ENCODE results near the gene AQP11. TPM values are rescaled to one million over a fixed set of nuclear protein-coding genes. Genes with fewer than 3 reads are reported as not detected.

AQP11 gene
- polyA plus RNA-seq, 1 experiment, result 1.2 TPM

- ChIA-PET CTCF (interaction anchor here (0.6 kb wide), 1 partner anchor 1955 kb away, joined by 3 read pairs; no protein-coding TSS in a partner anchor), POLR2A (no interaction called here)
- TF ChIP-seq CTCF (IDR thresholded peaks at IDR 0.05; ENCODE audit: insufficient read depth, low read depth, low read length), result no peak
Measured at GRCh38 chr11:77596626-77597025, 6.9 kb downstream of the AQP11 start.

GRCh38 chr11:77598195-77598594, 8.4 kb downstream of the AQP11 start:
- no peak for TF ChIP-seq CTCF (IDR thresholded peaks at IDR 0.05; ENCODE audit: insufficient read depth, low read depth, low read length)
- CTCF ChIA-PET, result no interaction called here
- H3K27me3 ChIP-seq (ENCODE audit: control insufficient read depth, insufficient read depth, low read length), result no peaks in the 10 kb centered on the region
- no peaks in the 10 kb centered on the region for H3K36me3 ChIP-seq (ENCODE audit: control insufficient read depth, insufficient read depth, low read length)
- no peak for DNase-seq (ENCODE audit: low read depth)
- no peak overlapping the region for H3K4me3 ChIP-seq (ENCODE audit: low read depth, low read length)
- POLR2A ChIA-PET, result no interaction called here

More at GRCh38 chr11:77596626-77597025, 6.9 kb downstream of the AQP11 start:
- H3K36me3 ChIP-seq (ENCODE audit: control insufficient read depth, insufficient read depth, low read length), result no peaks in the 10 kb centered on the region
- H3K27me3 ChIP-seq (ENCODE audit: control insufficient read depth, insufficient read depth, low read length), result no peaks in the 10 kb centered on the region
- peak; percentile 68 for DNase-seq (ENCODE audit: low read depth)
- H3K4me3 ChIP-seq (ENCODE audit: low read depth, low read length), result no peak overlapping the region

GRCh38 chr11:77602381-77603088, 12.8 kb downstream of the AQP11 start:
- DNase-seq (ENCODE audit: low read depth), result peak; percentile 68
- CTCF ChIA-PET, result interaction anchor here (0.9 to 1.5 kb wide), 6 partner anchors 10 to 475 kb away, joined by 3 to 7 read pairs (median 4); no protein-coding TSS in a partner anchor
- no peaks in the 10 kb centered on the region for H3K27me3 ChIP-seq (ENCODE audit: control insufficient read depth, insufficient read depth, low read length)
- H3K36me3 ChIP-seq (ENCODE audit: control insufficient read depth, insufficient read depth, low read length), result peaks cover 2% of the 10 kb centered on the region; the same call in 1 of the 2 replicates
- POLR2A ChIA-PET, result interaction anchor here (0.8 kb wide), 1 partner anchor 11 kb away, joined by 5 read pairs; no protein-coding TSS in a partner anchor
- H3K4me3 ChIP-seq (ENCODE audit: low read depth, low read length), result no peak overlapping the region
- no peak for TF ChIP-seq CTCF (IDR thresholded peaks at IDR 0.05; ENCODE audit: insufficient read depth, low read depth, low read length)

GRCh38 chr11:77604281-77604680, 14.5 kb downstream of the AQP11 start:
- Histone ChIP-seq H3K27me3 (ENCODE audit: control insufficient read depth, insufficient read depth, low read length) (no peaks in the 10 kb centered on the region), H3K36me3 (ENCODE audit: control insufficient read depth, insufficient read depth, low read length) (peaks cover 2% of the 10 kb centered on the region; the same call in 1 of the 2 replicates), H3K4me3 (ENCODE audit: low read depth, low read length) (no peak overlapping the region)
- POLR2A ChIA-PET, result no interaction called here
- TF ChIP-seq CTCF (IDR thresholded peaks at IDR 0.05; ENCODE audit: insufficient read depth, low read depth, low read length), result no peak
- no peak for DNase-seq (ENCODE audit: low read depth)
- CTCF ChIA-PET, result no interaction called here

GRCh38 chr11:77609234-77609633, 19.5 kb downstream of the AQP11 start:
- H3K27me3 ChIP-seq (ENCODE audit: control insufficient read depth, insufficient read depth, low read length), result no peaks in the 10 kb centered on the region
- no peak for TF ChIP-seq CTCF (IDR thresholded peaks at IDR 0.05; ENCODE audit: insufficient read depth, low read depth, low read length)
- H3K36me3 ChIP-seq (ENCODE audit: control insufficient read depth, insufficient read depth, low read length), result peaks cover 3% of the 10 kb centered on the region
- POLR2A ChIA-PET, result no interaction called here
- CTCF ChIA-PET, result interaction anchor here (2.6 kb wide), 1 partner anchor 9 kb away, joined by 9 read pairs; no protein-coding TSS in a partner anchor
- no peak overlapping the region for H3K4me3 ChIP-seq (ENCODE audit: low read depth, low read length)
- no peak for DNase-seq (ENCODE audit: low read depth)

All from BJ (cell line).